Gastrocnemius medialis (tissue), 4 donors: ENCODE results near the gene FKBP7. TPM values are rescaled to one million over a fixed set of nuclear protein-coding genes. Genes with fewer than 3 reads are reported as not detected.

Source experiments
- ATAC-seq, 2 donors: fragments of 150-250 bp; one replicate each; pipeline ENCODE4 v1.9.1; 2016
- DNase-seq, 2 donors: peaks; one replicate each; pipeline ENCODE4 v3.0.0-alpha.2; 2019
- H3K27ac ChIP-seq, 4 donors: fragments of 200-600 bp; sonication (generic); 1 replicate in 1 of 4; 2 replicates in 3 of 4; pipeline ENCODE4 v1.5.1; 2016 to 2018; ENCODE audit warnings: mild to moderate bottlenecking in 2 of 4, moderate library complexity in 1 of 4
- H3K27me3 ChIP-seq, 3 donors: fragments of 200-600 bp; sonication (generic) in 2 of 3; 1 replicate in 1 of 3; 2 replicates in 2 of 3; pipeline versions ENCODE4 v1.5.1 to v1.6.0; 2016 to 2019; ENCODE audit warnings: mild to moderate bottlenecking in 1 of 3, moderate library complexity in 1 of 3
- H3K36me3 ChIP-seq, 2 donors: fragments of 200-600 bp; sonication (generic) in 1 of 2; one replicate each; pipeline ENCODE4 v1.5.1; 2017 to 2018
- H3K4me1 ChIP-seq, 2 donors: fragments of 200-600 bp; sonication (generic) in 1 of 2; one replicate each; pipeline ENCODE4 v1.5.1; 2016 to 2017; ENCODE audit warnings: mild to moderate bottlenecking in 2 of 2
- H3K4me3 ChIP-seq, 4 donors: fragments of 200-600 bp; sonication (generic) in 3 of 4; 1 replicate in 1 of 4; 2 replicates in 3 of 4; pipeline ENCODE4 v1.5.1; 2016 to 2019; ENCODE audit warnings: mild to moderate bottlenecking in 2 of 4
- H3K9me3 ChIP-seq, 3 donors: fragments of 200-600 bp; sonication (generic) in 2 of 3; 1 replicate in 1 of 3; 2 replicates in 2 of 3; pipeline ENCODE4 v1.5.1; 2016 to 2019
- POLR2A ChIP-seq, 2 donors: fragments of 450-650 bp; IDR thresholded peaks; one replicate each; pipeline ENCODE4 v1.6.1; 2017; ENCODE audit warnings: antibody characterized with exemption in 2 of 2, mild to moderate bottlenecking in 2 of 2, moderate library complexity in 2 of 2
- in situ Hi-C, 4 donors: fragments of 200-750 bp; cut with MboI; loops; one replicate each; pipeline versions ENCODE4 v1.15.0 to v1.8.0; 2017; ENCODE audit warnings: low sequenced_read_pairs in 4 of 4
- intact Hi-C: fragments of 100-400 bp; cut with DNase I; formaldehyde crosslinking; loops from one replicate; pipeline ENCODE4 v1.15.1; 2023; ENCODE audit warnings: low total_unique reads
- total RNA-seq, 4 donors: library from RNA; depleted of rRNA; stranded (reverse); fragments of >200 nt; gene quantifications; one replicate each; pipeline versions ENCODE4 v1.1.0 to v1.2.3, GENCODE V29; 2016
- TF ChIP-seq, protein P1 (sequence below), 5 experiments: fragments of 450-650 bp in 3 of 5; fragments of 200-600 bp in 2 of 5; sonication (generic) in 2 of 5; IDR thresholded peaks in 4 of 5; conservative IDR thresholded peaks in 1 of 5; 1 replicate in 4 of 5; 2 replicates in 1 of 5; pipeline ENCODE4 v1.5.1; 2016 to 2019; ENCODE audit warnings: antibody characterized with exemption in 5 of 5, mild to moderate bottlenecking in 3 of 5, moderate library complexity in 3 of 5

The FKBP7 gene
- total RNA-seq, 4 donors from 2014 or later, result 1.4 to 5.0 (median 3.3) TPM

DNA sequence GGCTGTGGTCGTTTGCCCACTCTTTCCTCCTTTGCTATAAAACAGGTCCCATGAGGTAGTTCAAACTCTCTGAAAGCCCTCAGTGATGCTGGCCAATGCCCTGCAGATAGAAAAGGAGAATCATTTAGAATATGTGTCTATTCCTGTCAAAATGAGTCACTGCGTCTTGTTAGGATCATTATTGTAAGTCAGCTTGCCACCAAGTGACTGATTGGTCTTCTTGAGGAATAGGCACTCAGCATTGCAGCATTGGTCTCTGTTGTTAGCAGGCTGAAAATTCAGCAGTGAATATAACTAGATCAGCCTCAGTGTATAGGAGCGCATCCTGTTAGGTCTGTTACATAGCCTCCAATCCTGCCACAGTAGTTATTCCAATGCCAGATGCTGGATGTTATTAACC is 56.3 kb downstream of the FKBP7 start:
- H3K27me3 ChIP-seq, result no peaks in the 10 kb centered on the region
- no peak overlapping the region for H3K27ac ChIP-seq
- no peaks in the 10 kb centered on the region for H3K9me3 ChIP-seq
- intact Hi-C loops, result no loop called here
- no peaks in the 10 kb centered on the region for H3K4me1 ChIP-seq
- ATAC-seq (no peak), DNase-seq (no peak)
- no peak overlapping the region for H3K4me3 ChIP-seq
- no peaks in the 10 kb centered on the region for H3K36me3 ChIP-seq
- TF ChIP-seq, protein P1, sequence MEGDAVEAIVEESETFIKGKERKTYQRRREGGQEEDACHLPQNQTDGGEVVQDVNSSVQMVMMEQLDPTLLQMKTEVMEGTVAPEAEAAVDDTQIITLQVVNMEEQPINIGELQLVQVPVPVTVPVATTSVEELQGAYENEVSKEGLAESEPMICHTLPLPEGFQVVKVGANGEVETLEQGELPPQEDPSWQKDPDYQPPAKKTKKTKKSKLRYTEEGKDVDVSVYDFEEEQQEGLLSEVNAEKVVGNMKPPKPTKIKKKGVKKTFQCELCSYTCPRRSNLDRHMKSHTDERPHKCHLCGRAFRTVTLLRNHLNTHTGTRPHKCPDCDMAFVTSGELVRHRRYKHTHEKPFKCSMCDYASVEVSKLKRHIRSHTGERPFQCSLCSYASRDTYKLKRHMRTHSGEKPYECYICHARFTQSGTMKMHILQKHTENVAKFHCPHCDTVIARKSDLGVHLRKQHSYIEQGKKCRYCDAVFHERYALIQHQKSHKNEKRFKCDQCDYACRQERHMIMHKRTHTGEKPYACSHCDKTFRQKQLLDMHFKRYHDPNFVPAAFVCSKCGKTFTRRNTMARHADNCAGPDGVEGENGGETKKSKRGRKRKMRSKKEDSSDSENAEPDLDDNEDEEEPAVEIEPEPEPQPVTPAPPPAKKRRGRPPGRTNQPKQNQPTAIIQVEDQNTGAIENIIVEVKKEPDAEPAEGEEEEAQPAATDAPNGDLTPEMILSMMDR (IDR thresholded peaks at IDR 0.05 in 4 of 5, conservative IDR thresholded peaks at IDR 0.05 in 1 of 5), result no peak
- no peak for TF ChIP-seq POLR2A (IDR thresholded peaks at IDR 0.05)
- in situ Hi-C loops, result no loop called here

DNA sequence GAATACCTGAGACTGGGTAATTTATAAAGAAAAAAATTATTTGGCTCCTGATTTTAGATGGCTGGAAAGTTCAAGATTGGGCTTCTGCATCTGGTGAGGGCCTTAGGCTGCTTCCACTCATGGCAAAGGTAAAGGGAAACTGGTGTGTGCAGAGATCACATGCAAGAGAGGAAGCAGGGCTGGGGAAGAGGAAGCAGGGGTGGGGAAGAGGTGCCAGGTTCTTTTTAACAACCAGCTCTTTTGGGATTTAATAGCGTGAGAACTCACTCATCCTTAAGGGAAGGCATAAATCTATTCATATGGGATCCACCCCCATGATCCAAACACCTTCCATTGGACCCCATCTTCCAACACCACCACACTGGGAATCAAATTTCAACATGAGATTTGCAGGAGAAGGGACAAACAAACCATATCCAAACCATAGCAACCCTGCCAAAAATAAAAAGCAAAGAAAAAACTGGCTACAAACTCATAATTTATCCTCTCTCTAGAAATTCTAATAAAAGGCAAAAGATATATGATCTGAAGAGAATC is 57.9 kb downstream of the FKBP7 start:
- Histone ChIP-seq H3K9me3 (no peaks in the 10 kb centered on the region), H3K27ac (no peak overlapping the region), H3K27me3 (no peaks in the 10 kb centered on the region), H3K36me3 (no peaks in the 10 kb centered on the region), H3K4me1 (no peaks in the 10 kb centered on the region), H3K4me3 (no peak overlapping the region)
- no peak for TF ChIP-seq POLR2A (IDR thresholded peaks at IDR 0.05)
- TF ChIP-seq, protein P1 (IDR thresholded peaks at IDR 0.05 in 4 of 5, conservative IDR thresholded peaks at IDR 0.05 in 1 of 5), result no peak
- intact Hi-C loops, result no loop called here
- in situ Hi-C loops, result no loop called here
- DNase-seq (no peak), ATAC-seq (no peak)

DNA sequence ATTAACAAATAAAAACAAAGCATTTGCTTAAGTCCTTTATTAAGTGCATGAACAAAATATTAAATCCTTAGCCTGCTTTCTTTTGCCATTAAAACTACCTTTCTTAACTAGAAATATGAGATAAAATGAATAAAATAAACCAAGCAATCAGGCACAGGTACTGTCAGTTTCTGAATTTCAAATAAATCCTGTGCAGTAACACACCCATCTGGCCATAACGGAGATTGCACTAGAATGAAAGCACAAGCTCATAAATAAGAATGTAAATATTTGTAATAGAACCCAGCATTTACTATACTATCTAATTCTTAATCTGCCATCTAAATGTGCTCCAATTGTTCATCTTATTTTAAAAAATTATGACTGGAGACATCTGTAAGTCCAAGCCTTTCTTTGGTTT is 59.3 kb downstream of the FKBP7 start:
- intact Hi-C loops, result no loop called here
- ATAC-seq (no peak), DNase-seq (no peak)
- H3K4me3 ChIP-seq, result no peak overlapping the region
- in situ Hi-C loops, result no loop called here
- no peaks in the 10 kb centered on the region for H3K27me3 ChIP-seq
- TF ChIP-seq, protein P1 (IDR thresholded peaks at IDR 0.05 in 4 of 5, conservative IDR thresholded peaks at IDR 0.05 in 1 of 5), result peak in 1 of 5 experiments; percentile 10
- TF ChIP-seq POLR2A (IDR thresholded peaks at IDR 0.05), result no peak
- H3K27ac ChIP-seq, result no peak overlapping the region
- H3K36me3 ChIP-seq, result no peaks in the 10 kb centered on the region
- peaks cover 8 to 10% of the 10 kb centered on the region in 2 donors for H3K4me1 ChIP-seq
- H3K9me3 ChIP-seq, result no peaks in the 10 kb centered on the region

DNA sequence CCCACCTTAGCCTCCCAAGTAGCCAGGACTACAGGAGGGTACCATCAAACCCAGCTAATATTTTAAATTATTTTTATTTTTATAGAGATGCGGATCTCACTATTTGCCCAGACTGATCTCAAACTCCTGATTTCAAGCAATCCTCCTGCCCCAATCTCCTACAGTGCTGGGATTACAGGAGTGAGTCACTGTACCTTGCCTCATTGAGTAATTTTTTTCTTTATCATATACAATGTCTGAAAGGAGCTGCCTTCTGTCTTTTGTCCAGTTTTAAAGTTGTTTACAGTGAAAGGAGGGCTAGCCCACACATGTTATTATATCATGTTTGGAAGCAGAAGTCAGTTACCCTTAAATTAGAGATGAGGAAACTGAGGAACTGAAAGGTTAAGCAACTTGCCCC is 60.0 kb downstream of the FKBP7 start:
- in situ Hi-C loops (no loop called here), intact Hi-C loops (no loop called here)
- no peak overlapping the region for H3K27ac ChIP-seq
- H3K4me1 ChIP-seq, result peaks cover 8 to 14% of the 10 kb centered on the region in 2 donors
- no peak overlapping the region for H3K4me3 ChIP-seq
- no peak for DNase-seq
- no peaks in the 10 kb centered on the region for H3K36me3 ChIP-seq
- no peak for TF ChIP-seq POLR2A (IDR thresholded peaks at IDR 0.05)
- TF ChIP-seq, protein P1 (IDR thresholded peaks at IDR 0.05 in 4 of 5, conservative IDR thresholded peaks at IDR 0.05 in 1 of 5), result no peak
- no peaks in the 10 kb centered on the region for H3K27me3 ChIP-seq
- no peaks in the 10 kb centered on the region for H3K9me3 ChIP-seq
- ATAC-seq, result no peak

DNA sequence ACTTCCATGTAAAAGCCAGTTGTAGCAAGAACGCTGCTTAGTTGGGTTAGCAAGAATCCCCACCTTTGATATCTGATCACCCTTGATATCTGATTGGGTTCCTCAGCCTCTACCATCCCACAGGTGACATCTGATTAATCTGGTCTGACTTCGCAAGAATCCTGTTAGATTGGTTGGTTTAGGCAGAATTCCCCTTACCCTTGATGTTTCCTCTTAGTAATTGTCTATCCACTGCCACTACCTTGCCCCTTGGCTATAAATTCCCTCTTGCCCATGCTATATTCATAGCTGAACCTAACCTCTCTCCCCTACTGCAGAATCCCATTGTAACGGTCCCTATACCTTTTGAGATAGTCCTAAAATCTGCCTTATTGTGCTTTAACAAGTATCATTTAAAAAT is 60.5 kb downstream of the FKBP7 start:
- Histone ChIP-seq H3K4me1 (peaks cover 8 to 14% of the 10 kb centered on the region in 2 donors), H3K36me3 (no peaks in the 10 kb centered on the region), H3K27ac (no peak overlapping the region), H3K4me3 (no peak overlapping the region), H3K9me3 (no peaks in the 10 kb centered on the region), H3K27me3 (no peaks in the 10 kb centered on the region)
- TF ChIP-seq, protein P1 (IDR thresholded peaks at IDR 0.05 in 4 of 5, conservative IDR thresholded peaks at IDR 0.05 in 1 of 5), result no peak
- TF ChIP-seq POLR2A (IDR thresholded peaks at IDR 0.05), result no peak
- in situ Hi-C loops (no loop called here), intact Hi-C loops (no loop called here)
- no peak for ATAC-seq
- no peak for DNase-seq
